Keratinocyte (primary cell): ENCODE data around the gene LCP2.

Experiments
- CTCF ChIP-seq, 3 experiments: IDR thresholded peaks in 1 of 3; conservative IDR thresholded peaks in 1 of 3; optimal IDR thresholded peaks in 1 of 3; 2 replicates in 2 of 3; 3 replicates in 1 of 3; pipeline versions ENCODE3 to v1.5.1; 2011; ENCODE audit warnings: low read length in 3 of 3, mild to moderate bottlenecking in 3 of 3, moderate library complexity in 2 of 3, control low read depth in 1 of 3, inconsistent platforms in 1 of 3; ENCODE audit not compliant: insufficient read depth in 2 of 3; ENCODE audit errors: extremely low read depth in 1 of 3
- EZH2 ChIP-seq: IDR thresholded peaks from one replicate; pipeline ENCODE4 v1.6.1; 2012; ENCODE audit warnings: inconsistent platforms, mild to moderate bottlenecking, low read length, moderate library complexity

GRCh38 chr5:170235876-170236864 is 61.4 kb downstream of the LCP2 start:
- TF ChIP-seq CTCF (optimal IDR thresholded peaks at IDR 0.05 in 1 of 3, IDR thresholded peaks at IDR 0.05 in 1 of 3, conservative IDR thresholded peaks at IDR 0.05 in 1 of 3; ENCODE audit: extremely low read depth in 1 of 3, insufficient read depth in 2 of 3, low read length in 3 of 3) (no peak), EZH2 (no peak)
